Daoy (cell line): ENCODE results near the gene KCTD18. TPM values are rescaled to one million over a fixed set of nuclear protein-coding genes. Genes with fewer than 3 reads are reported as not detected.

Experiments used
- DNase-seq: peaks from one replicate; pipeline ENCODE4 v3.0.0-alpha.2; 2015; ENCODE audit warnings: low read depth
- total RNA-seq: library from RNA; depleted of rRNA; stranded (reverse); fragments of >200 nt; shearing (Covaris generic); gene quantifications from 2 replicates; pipeline ENCODE4 v1.2.3, GENCODE V29; 2014

KCTD18 gene
- total RNA-seq, 1 experiment from 2014 or later = 9.9 TPM

DNA sequence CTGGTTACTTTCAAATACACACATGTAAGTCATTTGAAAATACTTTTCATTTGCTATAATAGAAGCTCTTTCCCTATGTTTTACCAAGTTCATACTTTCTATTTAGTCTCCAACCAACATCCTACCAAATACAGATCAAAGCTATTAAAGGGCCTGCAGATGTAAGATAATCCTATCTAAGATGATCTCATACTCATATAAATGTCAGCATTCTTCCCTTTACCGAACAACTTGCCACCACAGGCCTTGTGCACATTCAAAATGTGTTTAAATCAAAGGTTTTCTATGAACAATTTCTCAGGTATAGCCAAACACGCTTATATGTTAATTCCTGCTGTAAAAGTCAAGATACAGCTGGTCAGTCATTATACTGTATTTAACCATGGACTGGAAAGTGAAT, 23.3 kb downstream of the KCTD18 start:
- no peak for DNase-seq

DNA sequence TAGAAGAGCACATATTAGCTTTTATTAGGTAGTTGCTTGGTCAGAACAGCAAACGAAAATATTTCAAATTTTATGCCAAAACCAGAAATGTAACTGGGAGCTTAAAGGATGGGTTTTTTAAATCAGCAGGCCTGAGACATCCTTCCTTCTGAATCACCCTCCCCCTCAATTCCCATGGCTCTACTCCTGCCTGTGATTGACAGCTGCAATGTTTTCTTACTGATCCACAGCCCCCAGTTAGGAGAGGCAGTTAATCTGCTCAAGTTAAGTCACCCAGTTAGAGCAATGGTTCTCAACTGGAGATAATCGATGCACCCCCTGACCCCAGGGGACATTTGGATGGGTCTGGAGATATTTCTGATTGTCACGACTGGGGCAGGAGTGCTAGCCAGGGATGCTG, 24.9 kb downstream of the KCTD18 start:
- DNase-seq = no peak

DNA sequence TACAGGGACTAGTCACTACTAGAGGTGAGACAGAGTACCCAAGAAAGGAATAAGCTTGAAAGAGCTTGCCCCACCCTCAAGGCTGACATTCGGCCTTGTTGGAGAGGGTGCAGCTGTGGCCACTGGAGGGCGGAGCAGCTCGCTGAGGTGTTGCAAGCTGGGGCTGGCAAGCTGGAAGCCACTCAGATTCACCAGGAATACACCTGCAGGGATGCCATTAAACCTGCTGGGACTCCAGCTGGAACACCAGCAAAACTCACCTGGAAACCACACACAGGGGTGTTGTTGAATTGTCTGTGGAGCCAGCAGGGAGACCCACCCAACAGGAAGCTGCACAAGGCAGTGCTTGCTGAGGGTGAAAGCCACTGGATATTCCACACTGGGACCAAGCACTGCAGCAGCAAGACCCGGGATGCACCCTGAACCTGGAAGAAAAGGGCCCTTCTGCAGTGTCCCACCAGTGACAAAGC, 26.1 kb downstream of the KCTD18 start:
- peak; percentile 40 for DNase-seq

DNA sequence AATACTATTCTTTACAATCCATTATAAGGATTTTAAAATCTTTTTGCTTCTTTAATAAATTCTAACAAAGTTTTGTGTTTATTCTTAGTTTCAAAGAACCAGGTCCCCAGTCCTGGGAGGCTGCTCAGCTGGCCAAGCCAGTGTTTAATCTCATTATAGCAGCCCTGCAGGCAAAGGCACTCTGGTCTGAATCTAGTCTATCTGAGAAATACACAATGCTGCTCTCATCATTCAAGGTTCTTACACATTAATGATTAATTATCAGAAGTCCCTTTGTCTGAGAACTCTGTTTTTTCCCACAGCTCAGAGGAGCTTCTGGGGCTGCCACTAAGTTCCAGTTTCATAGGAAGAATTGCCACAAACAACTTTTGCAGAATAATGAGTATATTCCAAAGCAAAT, 27.7 kb downstream of the KCTD18 start:
- no peak for DNase-seq

DNA sequence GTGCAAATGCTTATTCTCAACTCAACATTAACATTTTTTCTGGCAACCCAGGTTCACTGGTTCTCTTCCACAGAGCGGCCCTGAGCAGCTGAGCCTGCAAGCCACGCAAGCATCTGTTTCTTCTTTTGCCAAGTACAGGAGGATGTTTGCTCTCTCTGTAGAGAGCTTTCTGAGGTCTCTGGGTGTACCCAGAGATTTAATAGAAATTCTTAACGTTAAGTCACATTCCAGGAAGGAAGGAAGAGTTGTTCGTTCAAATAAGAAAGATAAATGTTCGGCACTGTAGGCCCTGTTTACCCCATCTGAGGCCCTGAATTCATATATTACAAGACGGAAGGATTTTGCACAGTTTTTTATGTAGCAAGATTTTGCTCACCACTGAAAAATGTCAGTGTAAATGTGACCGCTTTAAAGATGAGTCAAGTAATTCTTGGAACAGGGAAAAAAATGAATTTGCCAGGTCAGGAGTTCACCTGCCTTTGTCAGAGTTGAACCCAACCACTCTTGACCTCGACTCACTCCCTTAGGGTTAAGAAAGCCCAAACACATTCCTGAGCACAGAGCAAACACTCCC, 30.1 kb downstream of the KCTD18 start:
- DNase-seq = no peak

DNA sequence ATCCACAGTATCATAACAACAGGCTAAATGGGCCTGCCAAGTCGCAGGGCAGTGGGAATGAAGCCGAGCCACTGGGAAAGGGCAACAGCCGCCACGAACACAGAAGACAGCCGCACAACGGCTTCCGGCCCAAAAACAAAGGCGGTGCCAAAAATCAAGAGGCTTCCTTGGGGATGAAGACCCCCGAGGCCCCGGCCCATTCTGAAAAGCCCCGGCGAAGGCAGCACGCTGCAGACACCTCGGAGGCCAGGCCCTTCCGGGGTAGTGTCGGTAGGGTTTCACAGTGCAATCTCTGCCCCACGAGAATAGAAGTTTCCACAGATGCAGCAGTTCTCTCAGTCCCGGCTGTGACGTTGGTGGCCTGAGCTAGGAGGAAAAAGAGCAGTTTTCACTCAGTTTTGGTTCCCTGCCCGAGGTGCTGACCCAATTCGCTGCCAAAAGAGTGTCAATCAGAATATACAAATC, 32.2 kb downstream of the KCTD18 start:
- DNase-seq = no peak

DNA sequence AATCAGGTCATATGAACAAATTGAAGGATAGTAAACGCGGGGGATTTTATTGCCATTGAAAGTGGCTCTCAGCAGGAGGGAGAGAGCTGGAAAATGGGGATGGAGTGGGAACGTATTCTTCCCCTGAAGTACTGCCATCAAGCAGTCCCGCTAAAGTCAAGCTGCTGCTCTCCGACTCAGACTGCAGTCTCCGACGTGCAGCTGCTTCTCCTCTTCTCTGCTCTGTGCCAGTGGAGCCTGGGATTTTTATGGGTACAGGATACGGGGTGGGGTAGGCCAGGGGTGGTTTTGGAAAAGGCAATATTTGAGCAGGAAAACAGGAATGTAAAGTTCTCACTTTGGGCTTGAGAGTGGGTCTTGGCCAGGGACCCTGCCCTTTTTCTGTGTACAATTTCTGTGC, 33.0 kb downstream of the KCTD18 start:
- DNase-seq = no peak

DNA sequence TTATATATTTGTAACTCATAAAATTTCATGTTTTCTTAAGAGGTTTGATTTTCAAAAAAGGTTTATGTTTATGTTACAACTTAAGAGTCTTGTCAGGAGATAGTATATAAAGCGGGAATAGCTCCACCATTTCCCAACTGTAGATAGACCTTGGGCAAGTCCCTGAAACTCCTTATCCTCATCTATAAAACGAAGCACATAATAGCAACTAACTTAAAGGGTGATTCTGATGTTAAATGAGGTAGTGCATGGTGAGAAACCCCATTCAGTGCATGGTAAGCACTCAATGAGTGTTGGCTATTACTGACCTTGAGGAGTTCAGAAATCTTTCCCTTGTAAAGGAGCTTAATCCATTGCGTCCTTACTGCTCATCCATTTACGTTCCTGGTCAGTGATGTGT, 34.1 kb downstream of the KCTD18 start:
- no peak for DNase-seq

DNA sequence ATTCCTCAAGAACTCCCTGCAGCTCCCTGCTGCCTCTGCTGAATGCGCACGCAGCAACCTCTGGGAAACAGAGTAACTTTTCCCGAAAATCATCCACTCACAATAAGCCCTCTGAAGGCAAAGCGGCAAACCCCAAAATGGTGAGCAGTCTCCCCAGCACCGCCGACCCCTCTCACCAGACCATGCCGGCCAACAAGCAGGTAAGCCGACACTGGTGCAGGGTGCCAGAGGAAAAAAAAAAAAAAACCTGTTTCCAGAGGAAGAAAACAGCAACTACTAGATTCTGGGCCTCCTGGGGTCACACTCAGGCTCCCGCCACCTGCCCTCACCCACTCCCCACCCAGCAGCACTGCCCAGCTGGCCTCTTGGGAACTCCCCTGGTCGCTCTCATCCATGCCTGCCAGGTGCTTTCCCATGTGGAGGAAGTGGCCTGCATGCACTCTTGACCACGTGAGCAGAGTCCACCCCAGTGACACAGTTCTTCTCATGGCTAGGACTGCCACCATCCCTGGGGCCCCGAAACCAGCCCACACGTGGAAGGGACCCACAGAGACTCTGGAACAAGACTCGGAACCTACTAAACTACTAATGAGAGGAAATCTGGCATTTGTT, 36.9 kb downstream of the KCTD18 start:
- DNase-seq = no peak

DNA sequence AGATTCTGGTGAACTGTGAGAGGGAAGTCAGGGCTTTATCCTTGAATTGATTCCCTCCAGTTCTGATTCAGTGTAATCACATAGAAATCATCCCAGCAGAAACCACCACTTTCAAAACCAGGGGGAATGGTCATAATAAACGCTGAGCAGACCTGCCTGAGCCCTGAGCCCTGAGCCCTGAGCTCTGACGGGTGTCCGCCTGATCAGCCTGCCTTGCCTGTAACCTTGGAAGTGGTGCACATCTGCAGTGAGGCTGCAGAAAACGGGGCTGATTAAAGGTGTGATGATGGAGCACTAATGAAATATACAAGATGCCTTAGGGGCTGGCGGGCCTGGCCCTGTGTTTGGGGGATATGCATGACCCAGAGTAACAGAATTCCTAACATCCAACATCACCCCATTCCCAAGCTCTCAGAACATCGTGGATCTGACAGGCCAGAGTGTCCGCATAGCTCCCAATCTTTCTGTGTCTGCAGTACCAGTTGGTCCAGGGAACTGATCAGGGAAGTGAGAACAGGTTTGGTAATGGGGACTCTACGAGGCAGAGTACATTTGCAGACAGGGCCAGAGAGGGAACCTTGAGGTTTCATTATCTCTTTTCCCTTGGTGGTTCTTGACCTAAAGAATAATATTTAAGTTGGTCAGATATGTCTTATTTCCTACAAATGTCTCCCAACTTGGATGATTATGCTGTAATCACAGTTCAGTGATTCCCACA, 37.8 kb downstream of the KCTD18 start:
- DNase-seq = no peak

DNA sequence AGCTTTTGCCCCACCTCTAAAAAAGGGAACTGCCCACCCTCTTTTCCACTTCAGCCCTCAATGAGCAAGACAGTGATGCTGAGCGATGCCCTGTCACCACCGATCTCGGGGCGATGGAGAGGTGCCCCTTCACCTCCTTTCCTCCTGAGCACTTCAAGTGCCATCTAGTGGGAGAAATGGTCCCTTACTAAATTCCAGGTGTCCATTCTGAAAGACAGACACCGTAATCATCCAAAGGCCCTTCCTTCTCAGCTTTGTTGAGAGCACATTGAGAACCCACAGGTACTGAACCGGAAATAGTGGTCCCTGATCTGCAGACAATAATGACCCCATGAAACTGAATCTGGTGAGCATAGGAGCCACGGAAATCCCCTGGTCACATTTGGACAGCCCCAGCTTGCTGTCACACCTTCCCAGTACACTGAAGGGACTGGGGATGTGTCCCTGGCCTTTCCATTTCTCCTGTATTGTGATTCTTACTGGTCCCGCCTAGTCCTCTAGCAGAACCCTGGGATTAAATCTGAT, 38.5 kb downstream of the KCTD18 start:
- DNase-seq = peak; percentile 31

DNA sequence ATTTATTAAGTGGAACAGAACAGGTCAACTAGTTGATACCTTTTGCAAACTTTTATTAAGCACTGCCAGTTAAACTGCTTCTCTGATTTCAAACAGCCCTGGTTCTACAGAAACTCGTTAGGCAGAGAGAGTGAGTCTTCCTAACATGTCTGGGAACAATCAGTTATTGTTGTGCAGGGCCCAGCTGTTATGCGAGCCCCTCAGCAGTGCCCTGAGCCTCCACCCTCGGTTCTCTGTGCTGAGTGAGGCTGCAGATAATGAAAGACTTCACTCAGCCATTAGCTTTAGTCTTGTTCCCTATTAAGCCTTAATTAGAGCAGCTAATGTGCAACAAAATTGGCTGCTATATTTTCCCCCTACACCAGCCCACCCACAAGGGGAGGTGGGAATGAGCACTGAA, 39.6 kb downstream of the KCTD18 start:
- DNase-seq = no peak

DNA sequence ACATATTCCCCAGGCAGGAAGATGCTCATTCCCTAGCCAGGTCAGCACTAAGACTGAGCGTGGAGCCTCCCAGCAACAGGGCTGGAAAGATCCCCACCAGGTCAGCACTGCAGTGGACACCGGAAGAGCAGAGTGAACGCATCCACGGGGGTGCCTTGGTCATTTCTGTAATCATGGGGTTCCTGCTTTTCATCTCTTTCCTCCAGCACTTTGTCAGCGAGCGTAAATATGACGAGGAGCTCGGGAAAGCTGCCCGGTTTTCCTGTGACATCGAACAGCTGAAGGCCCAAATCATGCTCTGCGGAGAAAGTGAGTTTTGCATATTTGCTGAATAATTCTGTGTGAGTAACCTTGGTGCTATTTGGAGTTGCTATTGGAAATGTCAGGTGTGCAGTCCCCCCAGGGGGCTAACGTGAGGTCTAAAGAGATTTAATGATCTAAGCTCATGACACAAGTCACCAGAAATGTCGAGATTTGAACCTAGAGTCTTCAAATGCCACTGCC, 40.1 kb downstream of the KCTD18 start:
- no peak for DNase-seq

DNA sequence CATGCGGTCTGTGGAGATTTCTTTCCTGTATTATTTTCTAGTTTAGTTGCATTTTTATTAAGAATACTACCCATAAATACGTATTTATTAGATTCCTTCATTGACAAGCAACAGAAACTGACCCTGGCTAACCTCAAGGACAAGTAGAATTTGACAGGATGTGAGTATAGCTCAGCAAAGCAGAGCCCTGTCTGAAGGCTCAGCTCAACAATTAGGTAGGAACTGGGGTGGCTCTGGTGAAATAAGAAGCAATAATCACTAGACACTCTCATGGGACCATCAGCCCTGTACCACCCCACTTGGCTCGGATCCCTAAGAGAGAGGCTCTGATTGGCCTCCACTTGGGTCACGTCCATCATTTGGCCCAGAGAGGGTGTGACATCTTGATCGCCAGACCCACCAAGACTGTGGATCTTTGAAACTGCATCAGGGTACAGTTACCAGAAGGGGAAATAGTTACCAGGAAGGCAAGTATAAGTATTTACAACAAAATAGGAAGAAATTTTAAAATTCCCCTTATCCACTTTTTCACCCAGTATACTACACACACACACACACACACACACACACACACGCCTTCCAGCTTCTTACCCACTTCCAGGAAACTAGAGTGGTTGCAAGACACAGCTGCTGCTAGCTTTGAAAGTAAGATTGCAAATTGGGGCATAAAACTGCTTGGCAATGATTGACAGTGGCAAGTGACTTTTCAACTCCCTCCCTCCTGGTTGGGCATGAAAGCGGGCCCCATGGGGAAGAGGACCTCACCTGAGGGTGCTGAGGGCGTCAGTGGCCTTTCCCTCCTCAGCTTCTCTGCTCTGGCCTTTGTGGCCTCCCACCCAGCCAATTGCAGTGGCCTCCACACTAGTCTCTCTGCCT, 41.8 kb downstream of the KCTD18 start:
- DNase-seq = no peak

DNA sequence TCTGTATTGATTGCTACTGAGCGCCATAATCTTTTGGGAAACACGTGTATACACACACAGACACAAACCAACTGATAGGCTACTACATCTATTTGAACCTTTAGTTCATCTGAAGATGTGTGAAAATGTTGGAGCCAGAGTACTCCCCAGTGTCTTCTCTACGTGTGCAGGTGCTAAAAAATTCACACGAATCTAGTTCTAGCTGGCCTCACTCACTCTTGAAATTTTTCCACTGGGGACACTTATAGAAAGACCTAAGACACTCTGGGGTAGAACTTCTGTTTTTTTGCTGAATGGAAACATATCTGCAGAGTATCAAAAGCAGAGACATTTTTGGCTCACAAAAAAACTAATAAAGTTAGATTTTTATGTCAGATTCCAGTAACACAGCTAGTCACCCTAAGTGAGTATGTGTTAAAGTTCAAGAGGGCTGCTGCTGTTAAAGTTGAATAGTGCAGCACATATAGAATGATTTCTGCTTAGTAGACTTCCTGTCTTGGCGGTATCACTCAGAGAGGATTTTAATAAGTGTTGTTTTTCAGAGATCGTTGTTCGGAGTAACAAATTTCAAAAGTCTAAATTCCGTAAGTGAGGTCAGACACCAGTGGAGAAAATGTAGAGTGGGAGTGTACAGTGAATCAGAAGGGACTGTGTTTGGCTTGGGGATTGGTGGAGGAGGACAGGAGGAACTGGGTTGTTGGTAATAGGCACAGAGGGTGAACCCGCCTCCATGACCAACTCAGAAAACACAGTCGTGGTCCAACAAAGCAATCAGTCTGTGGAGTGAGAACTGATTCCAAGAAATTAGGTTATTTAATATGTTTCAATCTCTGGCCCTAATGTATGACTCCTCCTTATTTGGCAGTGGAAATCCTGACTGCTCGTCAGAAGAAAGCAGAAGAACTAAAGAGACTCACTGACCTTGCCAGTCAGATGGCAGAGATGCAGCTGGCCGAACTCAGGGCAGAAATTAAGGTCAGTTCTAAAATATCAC, 43.1 kb downstream of the KCTD18 start:
- no peak for DNase-seq

DNA sequence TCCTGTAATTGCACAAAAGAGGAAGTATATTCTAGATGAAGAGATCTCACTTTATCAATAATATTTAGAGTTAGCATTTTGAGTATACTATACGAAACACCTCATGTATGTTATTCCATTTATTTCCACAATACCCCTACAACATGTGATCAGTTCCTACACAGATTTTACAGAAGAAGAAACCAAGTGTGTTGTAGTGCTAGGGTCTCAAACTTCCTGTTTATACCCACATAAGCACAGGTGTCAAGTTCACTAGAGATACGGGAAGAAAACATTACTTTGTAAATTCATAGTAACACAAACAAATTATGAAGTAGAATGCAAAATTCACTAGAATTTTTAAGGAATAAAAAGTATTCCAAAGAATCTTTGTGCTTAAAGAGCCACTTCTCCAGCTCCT, 46.4 kb downstream of the KCTD18 start:
- no peak for DNase-seq

DNA sequence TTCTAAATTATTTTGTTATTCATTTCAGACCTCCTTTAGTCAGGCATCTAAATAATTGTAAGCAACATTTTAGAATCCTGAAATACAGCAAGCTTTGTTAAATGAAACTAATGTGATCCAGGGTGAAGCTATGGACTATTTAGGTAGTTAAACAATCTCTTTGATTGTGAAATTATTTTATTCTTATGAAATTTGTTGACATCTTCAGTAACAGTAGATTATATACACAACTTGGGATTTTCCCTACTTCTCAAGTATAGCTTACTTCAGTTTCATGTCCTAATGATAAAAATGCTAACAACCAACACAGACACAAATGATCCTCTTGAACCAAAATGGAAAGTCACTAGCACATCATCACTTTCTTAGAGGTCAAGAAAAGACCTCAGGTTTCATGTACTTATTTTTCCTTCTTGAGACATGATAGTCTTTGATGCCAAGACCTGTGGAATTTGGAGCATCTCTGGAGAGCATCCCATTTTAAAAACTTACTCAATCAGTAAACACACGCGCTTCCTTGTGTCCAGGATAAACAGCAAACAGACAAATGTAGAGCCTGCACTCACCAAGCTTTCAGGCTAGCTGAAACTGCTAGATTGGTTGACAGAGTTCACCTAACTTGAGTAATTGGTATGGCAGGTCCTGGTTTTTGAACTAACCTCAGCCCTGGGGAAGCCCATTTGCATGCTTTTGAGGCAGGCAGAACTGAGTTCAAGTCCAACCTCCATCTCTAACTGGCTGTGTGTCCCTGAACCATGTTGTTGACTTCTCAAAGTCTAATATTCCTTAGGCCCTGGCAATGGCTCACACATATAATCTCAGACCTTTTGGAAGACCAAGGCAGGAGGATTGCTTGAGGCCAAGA, 47.8 kb downstream of the KCTD18 start:
- no peak for DNase-seq

DNA sequence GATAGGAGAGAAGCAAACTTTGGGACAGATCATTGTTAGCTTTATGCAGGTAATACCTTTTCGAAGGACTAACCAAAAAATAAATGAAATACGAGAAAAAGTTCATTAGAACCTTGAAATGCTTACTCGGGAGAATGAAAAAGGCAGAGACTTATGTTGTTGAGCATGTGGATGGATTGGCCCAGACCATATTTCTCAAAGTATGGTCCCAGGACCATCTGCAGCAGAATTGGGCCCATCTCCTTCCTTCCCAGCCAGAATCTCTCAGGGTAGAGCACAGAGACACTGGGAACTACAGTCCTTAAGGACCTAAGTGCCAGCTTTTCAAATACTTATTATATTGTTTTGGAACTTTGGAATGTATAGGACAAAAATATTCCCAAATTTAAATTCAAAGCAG, 50.8 kb downstream of the KCTD18 start:
- DNase-seq = no peak

DNA sequence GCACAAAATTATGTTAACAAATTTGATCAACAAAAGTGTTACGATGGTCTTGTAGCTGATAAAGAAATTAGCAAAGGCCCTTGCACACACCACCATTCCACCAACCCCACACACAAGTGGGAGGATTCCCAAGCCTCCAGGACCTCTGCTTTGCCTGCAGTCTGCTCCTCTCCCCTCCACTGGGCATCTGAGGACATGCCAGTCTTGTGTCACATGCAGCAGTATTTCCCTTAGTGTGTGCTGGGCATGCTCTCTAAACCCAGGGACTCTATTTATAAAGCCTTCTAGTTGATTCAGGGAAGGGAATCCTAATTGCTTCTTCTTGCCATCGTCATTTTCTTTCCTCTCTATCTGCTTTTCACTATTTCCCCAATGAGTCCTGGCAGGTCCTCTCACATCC, 53.3 kb downstream of the KCTD18 start:
- no peak for DNase-seq
